ENCODE measurements around the gene ABRACL. TPM values are rescaled to one million over a fixed set of nuclear protein-coding genes. Genes with fewer than 3 reads are reported as not detected.
A peak's percentile ranks its signal among the peaks of the same experiment; 100 is the strongest.

ABRACL gene
- total and polyA plus RNA-seq, 2 of the 8 experiments (the other 6 are each of a cell fraction or from before 2014, with no cell fraction given), result 103 to 167 TPM

DNA sequence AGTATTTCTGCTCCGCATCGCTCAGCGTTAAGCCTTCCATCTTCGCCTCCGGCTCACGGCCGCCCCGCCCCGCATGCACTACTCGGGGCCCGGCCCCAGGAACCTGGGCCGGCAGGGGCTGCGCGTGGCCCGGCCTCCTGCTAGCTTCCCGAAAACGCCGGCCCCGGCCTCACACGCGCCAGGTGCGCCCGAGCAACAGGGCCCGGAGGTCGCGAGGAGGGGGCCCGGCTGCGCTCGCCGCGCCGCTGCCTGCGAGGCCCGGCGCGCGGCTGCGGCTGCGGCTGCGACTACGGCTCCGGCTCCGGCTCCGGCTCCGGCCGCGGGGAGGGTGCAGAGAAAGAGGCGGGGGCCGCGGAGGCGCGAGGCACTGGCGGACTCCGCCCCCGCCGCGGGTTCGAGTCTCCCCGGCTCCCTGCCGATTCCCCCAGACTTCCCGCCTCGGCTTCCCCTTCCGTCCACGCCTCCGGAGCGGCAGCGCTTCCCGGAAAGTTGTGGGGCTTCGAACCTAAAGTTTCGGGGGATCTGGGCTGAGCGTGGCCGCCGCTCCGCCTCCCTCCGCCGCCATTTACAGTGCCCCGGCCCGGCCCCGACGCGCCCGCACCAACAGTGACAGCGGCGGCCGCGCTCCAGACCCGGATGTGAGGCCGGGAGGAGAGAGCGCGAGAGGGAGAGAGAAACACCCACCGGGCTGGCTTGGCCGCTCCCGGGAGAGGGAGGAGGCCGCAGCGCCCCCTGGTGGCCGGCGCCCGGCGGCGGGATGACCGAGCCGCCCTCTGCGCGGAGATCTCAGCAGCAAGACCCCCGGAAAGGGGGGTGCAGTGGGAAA is 40.7 kb upstream of the ABRACL start, which contains the start of gene REPS1 (continued):
- 0 out of 2 replicates have a peak, but pooled peaks have one; percentile 25 for TF ChIP-seq SP4 (IDR thresholded peaks at IDR 0.05; ENCODE audit: low read length)
- TF ChIP-seq CHD2 (IDR thresholded peaks at IDR 0.05; ENCODE audit: low read length), result peak; percentile 75
- TF ChIP-seq GTF2F1 (IDR thresholded peaks at IDR 0.05; ENCODE audit: borderline replicate concordance, low read depth, low read length), result 0 out of 2 replicates have a peak, but pooled peaks have one; percentile 44
- peak; percentile 58 for TF ChIP-seq KDM4A (IDR thresholded peaks at IDR 0.05; ENCODE audit: low read depth, low read length, severe bottlenecking)
- TF ChIP-seq SAP30 (IDR thresholded peaks at IDR 0.05; ENCODE audit: insufficient read depth, insufficient replicate concordance, low read length), result no peak
- TF ChIP-seq KDM1A (IDR thresholded peaks at IDR 0.05; ENCODE audit: borderline replicate concordance, low read length), result peak; percentile 42; the same call in 1 of the 2 replicates
- TF ChIP-seq SUZ12 (IDR thresholded peaks at IDR 0.05; ENCODE audit: low read length), result no peak
- TF ChIP-seq, protein P1, sequence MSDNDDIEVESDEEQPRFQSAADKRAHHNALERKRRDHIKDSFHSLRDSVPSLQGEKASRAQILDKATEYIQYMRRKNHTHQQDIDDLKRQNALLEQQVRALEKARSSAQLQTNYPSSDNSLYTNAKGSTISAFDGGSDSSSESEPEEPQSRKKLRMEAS (IDR thresholded peaks at IDR 0.05), result peak; percentile 58; the same call in 1 of the 2 replicates
- TF ChIP-seq YY1 (IDR thresholded peaks at IDR 0.05; ENCODE audit: low read depth, low read length), result peak; percentile 90
- TF ChIP-seq ASH2L (IDR thresholded peaks at IDR 0.05; ENCODE audit: low read length), result peak; percentile 97
- TF ChIP-seq BACH1 (IDR thresholded peaks at IDR 0.05; ENCODE audit: low read length), result no peak
- TF ChIP-seq POLR2A (IDR thresholded peaks at IDR 0.05; ENCODE audit: control extremely low read depth in 1 of 2, low read depth in 2 of 2, low read length in 2 of 2), result peak; percentile 23 to 71
- TF ChIP-seq SIN3A (conservative IDR thresholded peaks at IDR 0.05 in 1 of 2, IDR thresholded peaks at IDR 0.05 in 1 of 2; ENCODE audit: low read depth in 1 of 2, low read length in 2 of 2), result 0 out of 4 replicates have a peak, but pooled peaks of 1 of the 2 experiments have one; percentile 35
- TF ChIP-seq, protein P2, sequence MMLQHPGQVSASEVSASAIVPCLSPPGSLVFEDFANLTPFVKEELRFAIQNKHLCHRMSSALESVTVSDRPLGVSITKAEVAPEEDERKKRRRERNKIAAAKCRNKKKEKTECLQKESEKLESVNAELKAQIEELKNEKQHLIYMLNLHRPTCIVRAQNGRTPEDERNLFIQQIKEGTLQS (IDR thresholded peaks at IDR 0.05; ENCODE audit: insufficient read depth, low read depth, low read length), result no peak
- TF ChIP-seq HDAC2 (IDR thresholded peaks at IDR 0.05; ENCODE audit: borderline replicate concordance in 1 of 2, low read depth in 2 of 2, low read length in 2 of 2), result 0 out of 4 replicates have a peak, but pooled peaks of 1 of the 2 experiments have one; percentile 75
- TF ChIP-seq, protein P3, sequence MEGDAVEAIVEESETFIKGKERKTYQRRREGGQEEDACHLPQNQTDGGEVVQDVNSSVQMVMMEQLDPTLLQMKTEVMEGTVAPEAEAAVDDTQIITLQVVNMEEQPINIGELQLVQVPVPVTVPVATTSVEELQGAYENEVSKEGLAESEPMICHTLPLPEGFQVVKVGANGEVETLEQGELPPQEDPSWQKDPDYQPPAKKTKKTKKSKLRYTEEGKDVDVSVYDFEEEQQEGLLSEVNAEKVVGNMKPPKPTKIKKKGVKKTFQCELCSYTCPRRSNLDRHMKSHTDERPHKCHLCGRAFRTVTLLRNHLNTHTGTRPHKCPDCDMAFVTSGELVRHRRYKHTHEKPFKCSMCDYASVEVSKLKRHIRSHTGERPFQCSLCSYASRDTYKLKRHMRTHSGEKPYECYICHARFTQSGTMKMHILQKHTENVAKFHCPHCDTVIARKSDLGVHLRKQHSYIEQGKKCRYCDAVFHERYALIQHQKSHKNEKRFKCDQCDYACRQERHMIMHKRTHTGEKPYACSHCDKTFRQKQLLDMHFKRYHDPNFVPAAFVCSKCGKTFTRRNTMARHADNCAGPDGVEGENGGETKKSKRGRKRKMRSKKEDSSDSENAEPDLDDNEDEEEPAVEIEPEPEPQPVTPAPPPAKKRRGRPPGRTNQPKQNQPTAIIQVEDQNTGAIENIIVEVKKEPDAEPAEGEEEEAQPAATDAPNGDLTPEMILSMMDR (IDR thresholded peaks at IDR 0.05; ENCODE audit: control extremely low read depth in 1 of 3, insufficient read depth in 1 of 3, low read depth in 1 of 3, low read length in 3 of 3), result peak; percentile 83 to 88 (median 84)
- TF ChIP-seq, protein P4, sequence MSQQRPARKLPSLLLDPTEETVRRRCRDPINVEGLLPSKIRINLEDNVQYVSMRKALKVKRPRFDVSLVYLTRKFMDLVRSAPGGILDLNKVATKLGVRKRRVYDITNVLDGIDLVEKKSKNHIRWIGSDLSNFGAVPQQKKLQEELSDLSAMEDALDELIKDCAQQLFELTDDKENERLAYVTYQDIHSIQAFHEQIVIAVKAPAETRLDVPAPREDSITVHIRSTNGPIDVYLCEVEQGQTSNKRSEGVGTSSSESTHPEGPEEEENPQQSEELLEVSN (IDR thresholded peaks at IDR 0.05), result peak; percentile 13; the same call in 1 of the 2 replicates
- TF ChIP-seq POLR2AphosphoS5 (IDR thresholded peaks at IDR 0.05; ENCODE audit: low read depth, low read length), result peak; percentile 65; the same call in 1 of the 2 replicates
